ENCODE results near the gene SMYD4.
"Not testable (repeated sequence)": the region's sequence is repeated elsewhere in the genome, so short reads cannot be mapped to it uniquely, and the experiment has no call there.

SMYD4 gene

DNA sequence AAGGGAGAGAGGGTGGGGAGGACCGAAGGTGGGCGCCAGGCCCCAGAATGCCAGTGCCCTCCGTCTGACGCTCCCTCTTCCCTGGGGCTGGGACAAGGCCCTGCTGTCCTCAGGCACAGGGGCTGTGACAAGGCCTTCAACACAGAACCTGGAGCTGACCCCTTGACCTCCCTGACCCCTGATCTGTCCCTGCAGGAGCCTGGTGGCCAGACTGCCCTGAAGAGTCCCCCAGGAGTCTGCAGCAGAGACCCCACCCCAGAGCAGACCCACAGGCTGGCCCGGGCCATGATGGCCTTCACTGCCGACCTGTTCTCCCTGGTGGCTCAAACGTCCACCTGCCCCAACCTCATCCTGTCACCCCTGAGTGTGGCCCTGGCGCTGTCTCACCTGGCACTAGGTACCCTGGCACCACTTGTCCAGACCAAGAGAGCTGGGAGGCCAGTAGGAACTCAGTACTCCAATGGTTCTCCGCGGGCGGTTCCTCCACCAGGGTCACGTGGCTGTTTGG, 84.1 kb downstream of the SMYD4 start:
- ATAC-seq (replicated peaks): no peak
- DNase-seq: no peak
- no peaks in the 10 kb centered on the region for H3K4me1 Mint-ChIP-seq
- no peak overlapping the region for H3K4me3 Mint-ChIP-seq
- no peak overlapping the region for H3K27ac Mint-ChIP-seq
- H3K9me3 Mint-ChIP-seq: no peaks in the 10 kb centered on the region
- no peaks in the 10 kb centered on the region for H3K27me3 Mint-ChIP-seq
- no peaks in the 10 kb centered on the region for H3K36me3 Mint-ChIP-seq

DNA sequence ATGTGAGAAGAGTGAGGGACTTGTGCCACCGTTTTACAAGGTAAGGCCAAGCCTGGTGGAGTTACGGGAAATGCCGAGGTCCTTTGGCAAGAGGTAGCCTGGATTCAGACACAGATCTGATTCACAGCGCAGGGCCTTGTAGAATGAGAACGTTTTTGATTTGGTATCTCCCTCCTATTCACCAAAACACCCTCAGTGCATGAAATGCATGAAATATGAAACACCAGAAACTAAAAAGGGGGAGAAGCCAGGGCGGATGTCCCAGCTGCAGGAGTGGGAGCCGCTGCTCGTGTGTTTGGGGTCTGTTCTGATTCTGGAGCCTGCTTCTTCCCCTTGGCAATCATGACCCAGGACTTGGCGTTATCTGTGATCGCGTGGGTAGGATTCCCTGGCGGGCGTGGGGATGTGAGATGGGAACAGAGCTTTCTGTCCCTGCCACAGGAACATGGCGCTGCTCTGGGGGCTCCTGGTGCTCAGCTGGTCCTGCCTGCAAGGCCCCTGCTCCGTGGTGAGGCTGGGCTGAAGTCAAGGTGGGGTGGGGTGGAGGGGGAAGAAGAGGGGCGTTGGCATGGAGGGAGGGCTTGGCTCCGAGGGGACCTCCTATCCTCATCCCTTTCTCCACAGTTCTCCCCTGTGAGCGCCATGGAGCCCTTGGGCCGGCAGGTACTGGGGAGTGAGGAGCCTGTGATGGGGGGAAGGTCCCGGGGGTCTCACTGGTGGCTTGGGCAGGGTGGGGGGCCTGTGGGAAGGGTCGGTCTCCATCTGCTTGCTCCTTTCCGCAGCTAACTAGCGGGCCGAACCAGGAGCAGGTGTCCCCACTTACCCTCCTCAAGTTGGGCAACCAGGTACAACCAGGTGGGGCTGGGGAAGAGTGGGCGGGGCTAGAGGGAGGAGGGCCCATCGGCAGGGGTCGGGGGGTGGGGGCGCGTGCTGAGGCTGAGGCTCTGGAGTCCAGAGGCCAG, 84.9 kb downstream of the SMYD4 start:
- Mint-ChIP-seq H3K27me3 (no peaks in the 10 kb centered on the region), H3K9me3 (no peaks in the 10 kb centered on the region), H3K36me3 (no peaks in the 10 kb centered on the region), H3K4me1 (no peaks in the 10 kb centered on the region), H3K4me3 (no peak overlapping the region), H3K27ac (no peak overlapping the region)
- DNase-seq (no peak), ATAC-seq (replicated peaks) (no peak)

DNA sequence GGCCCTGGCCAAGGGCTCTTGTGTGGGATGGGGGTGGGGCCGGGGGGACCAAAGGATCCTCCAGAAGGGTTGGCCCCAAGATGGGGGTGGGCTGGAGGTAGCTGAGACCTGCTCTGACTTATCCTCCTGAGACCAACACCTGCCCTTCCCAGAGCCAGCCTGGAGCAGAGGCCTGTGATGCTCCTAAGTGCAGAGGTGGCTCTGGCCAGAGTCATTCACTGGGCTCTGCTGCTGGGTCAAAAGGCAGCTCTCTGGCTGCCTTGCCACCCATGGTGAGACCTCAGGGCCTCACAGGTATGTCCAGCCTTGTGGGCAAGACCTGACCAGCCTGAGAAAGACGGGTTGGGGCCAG, 86.6 kb downstream of the SMYD4 start:
- Mint-ChIP-seq H3K36me3 (peaks cover 6% of the 10 kb centered on the region in 2 donors), H3K4me3 (no peak overlapping the region), H3K27ac (no peak overlapping the region), H3K9me3 (peaks cover 0 to 2% of the 10 kb centered on the region in 2 donors), H3K27me3 (no peaks in the 10 kb centered on the region), H3K4me1 (no peaks in the 10 kb centered on the region)
- DNase-seq (no peak), ATAC-seq (replicated peaks) (no peak)

DNA sequence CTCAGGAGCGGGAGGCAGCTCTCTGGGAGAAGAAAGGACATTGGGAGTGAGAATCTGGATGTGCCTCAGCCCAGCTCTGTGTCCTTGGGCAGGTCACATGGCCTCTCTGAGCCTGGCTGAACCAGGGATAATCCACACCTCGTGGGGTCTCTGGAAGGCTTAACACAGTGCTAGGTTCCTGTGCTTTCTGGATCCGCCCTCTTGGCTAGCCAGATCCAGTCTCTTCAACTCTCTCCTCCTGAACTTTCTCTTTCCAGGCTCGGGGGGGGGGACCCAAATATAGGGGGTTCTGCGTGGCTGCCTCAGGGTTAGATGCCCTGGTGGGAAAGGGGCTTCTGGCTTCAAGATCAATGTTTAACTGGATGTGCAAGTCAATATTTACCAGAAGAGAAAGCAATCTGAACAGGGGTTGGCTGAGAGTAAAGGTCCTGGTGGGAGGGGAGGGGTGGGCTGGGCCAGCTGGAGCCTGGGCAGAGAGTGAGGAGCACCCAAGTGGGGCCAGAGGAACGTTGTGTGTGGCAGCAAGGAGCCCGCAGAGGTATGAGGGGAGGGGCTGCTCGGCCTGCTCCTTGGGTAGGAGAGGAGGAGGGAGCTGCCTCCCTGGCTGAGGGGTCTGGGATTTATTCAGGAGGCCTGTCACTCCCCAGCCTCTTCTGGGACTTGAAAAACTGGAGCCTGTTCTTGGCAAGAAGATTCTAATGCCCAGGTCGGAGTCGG, 87.2 kb downstream of the SMYD4 start, which contains the start of gene SERPINF2:
SERPINF2 (plus strand) TSS at position 501 of the 717 bp plus-strand sequence. CDS start 2,125 bp downstream, outside the sequence.
- H3K27ac Mint-ChIP-seq: peak within 1 kb of the TSS; percentile 47
- no peak for ATAC-seq (replicated peaks)
- H3K27me3 Mint-ChIP-seq: no peaks in the 10 kb centered on the region
- DNase-seq: no peak
- H3K4me3 Mint-ChIP-seq: no peak within 1 kb of the TSS
- H3K4me1 Mint-ChIP-seq: no peaks in the 10 kb centered on the region
- H3K9me3 Mint-ChIP-seq: peaks cover 0 to 2% of the 10 kb centered on the region in 2 donors
- H3K36me3 Mint-ChIP-seq: peaks cover 11% of the 10 kb centered on the region in 2 donors

DNA sequence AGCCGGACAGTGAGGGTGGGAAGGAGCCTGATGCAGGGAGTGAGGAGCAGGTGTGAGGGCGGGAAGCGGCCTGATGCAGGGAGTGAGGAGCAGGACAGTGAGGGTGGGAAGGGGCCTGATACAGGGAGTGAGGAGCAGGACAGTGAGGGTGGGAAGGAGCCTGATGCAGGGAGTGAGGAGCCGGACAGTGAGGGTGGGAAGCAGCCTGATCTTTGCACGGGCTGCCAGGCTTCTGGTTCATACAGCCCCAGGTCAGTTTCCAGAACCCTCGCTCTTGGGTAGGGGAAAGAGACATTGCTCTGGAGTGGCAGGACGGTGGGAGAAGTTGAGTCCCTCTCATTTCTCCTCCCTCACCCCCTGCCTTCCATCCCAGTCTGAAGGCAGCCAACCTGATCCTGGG, 87.8 kb downstream of the SMYD4 start:
- not testable (repeated sequence) for DNase-seq; H3K27me3 Mint-ChIP-seq; H3K4me3 Mint-ChIP-seq; H3K9me3 Mint-ChIP-seq; ATAC-seq (replicated peaks); H3K27ac Mint-ChIP-seq; H3K4me1 Mint-ChIP-seq
- H3K36me3 Mint-ChIP-seq: peaks cover 17 to 18% of the 10 kb centered on the region in 2 donors

DNA sequence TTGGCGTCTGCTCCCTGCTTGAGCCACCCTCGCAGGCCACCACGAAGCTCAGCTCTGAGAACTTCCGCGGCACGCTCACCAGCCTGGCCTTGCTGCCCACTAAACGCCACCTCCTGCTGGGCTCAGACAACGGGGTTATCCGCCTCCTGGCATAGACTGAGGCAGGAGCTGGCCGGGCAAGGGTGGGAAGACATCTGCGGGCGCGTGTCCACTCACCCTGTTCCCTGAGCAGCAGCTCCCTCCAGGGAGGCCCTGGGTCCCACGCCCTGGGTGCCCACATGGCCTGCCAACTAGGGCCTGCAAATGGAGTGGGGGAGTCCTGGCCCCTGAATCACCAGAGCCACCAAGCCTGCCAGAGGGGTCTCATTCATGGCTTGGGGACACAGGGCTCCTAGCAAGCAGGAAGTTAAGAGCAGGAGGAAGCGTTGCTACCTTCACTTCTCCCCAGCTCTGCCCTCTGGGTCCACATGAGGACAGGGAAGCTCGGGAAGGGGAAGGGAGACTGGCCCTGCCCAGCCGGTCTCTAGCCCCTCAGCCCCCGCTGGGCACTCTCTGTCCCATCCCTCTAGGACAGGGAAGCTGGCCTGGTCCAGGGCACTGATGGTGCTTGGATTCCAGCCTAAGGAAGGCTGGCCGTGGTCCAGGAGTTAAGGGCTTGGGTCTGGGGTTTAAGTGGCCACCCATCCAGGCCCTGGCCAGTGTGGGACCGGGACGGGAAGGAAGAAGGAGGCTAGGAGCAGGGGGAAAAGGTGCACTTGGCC, 92.0 kb downstream of the SMYD4 start:
- Mint-ChIP-seq H3K36me3 (peaks cover 37 to 44% of the 10 kb centered on the region in 2 donors), H3K27me3 (no peaks in the 10 kb centered on the region), H3K27ac (no peak overlapping the region), H3K9me3 (peaks cover 0 to 2% of the 10 kb centered on the region in 2 donors), H3K4me1 (peaks cover 17 to 41% of the 10 kb centered on the region in 2 donors), H3K4me3 (no peak overlapping the region)
- no peak for ATAC-seq (replicated peaks)
- no peak for DNase-seq

DNA sequence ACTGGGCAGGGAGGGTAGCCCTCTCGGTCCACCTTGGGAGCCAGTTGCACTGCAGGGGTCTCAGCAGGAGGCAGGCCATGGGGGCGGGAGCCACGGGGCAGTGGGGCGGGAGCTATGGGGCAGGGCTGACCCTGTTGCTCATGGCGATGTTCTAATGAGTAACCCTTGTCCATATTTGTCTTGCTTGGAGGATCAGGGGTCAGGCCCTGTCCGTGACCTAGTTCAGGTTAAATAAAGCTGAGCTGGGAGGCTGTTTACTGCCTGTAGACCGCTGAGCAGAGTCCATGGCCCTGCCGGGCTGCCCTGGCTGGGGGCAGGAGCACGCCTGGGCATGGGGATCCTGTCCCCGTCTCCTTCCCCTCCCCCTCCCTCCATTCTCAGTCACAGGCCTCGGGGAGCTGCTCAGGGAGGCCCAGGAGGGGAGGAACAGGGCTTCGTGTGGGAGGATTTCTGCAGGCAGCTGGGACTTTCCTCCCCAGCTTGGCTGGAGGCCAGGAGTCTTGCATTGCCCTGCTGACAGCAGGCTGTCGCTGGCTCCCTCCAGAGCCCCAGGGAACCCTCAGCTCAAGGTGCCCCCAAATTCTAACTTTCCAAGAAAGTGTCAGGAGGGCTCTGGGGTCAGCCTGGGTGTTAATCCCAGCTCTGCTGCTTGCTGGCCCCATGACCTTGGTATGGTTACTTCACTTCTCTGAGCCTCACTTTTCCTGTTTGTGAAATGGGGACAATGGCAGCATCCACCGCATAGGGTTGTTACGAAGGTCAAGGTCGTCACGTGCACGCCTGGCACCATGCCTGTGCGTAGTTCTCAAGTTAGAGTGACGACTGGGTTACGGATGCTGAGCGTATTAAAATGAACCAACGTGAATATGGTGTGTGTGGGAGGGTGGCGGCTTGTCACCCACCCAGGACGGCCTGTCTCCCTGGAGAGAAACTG, 93.1 kb downstream of the SMYD4 start:
- Mint-ChIP-seq H3K27me3 (no peaks in the 10 kb centered on the region), H3K36me3 (peaks cover 37 to 47% of the 10 kb centered on the region in 2 donors), H3K4me1 (peaks cover 20 to 48% of the 10 kb centered on the region in 2 donors), H3K4me3 (peak overlapping the region in 1 of 2 donors; percentile 50), H3K9me3 (peaks cover 0 to 2% of the 10 kb centered on the region in 2 donors), H3K27ac (peak overlapping the region; percentile 69)
- peak; percentile 48 for DNase-seq
- peak; percentile 54 to 66 for ATAC-seq (replicated peaks)

DNA sequence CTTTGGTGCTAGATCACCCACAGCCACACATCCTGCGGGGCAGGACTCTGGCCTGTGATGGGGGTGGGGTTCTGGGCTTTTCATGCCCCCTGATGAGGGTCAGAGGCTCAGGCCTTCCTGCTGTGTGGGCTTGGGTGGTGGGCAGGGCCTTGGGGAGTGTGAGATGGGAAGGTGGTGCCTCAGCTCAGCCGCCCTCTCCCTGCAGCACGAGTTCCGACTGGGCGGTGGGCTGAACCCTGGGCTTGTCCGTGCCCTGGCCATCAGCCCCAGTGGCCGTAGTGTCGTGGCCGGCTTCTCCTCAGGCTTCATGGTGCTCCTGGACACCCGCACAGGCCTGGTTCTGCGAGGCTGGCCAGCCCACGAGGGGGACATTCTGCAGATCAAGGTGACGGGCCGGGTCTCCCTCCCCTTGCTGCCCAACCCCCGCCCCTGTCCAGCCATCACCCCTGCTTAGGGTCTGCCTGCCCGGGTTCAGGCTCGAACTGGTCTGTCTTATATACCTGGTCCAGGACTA, 93.8 kb downstream of the SMYD4 start:
- Mint-ChIP-seq H3K36me3 (peaks cover 37 to 50% of the 10 kb centered on the region in 2 donors), H3K27me3 (no peaks in the 10 kb centered on the region), H3K4me1 (peaks cover 22 to 48% of the 10 kb centered on the region in 2 donors), H3K4me3 (no peak overlapping the region), H3K9me3 (peaks cover 0 to 2% of the 10 kb centered on the region in 2 donors), H3K27ac (no peak overlapping the region)
- DNase-seq (no peak), ATAC-seq (replicated peaks) (no peak)

DNA sequence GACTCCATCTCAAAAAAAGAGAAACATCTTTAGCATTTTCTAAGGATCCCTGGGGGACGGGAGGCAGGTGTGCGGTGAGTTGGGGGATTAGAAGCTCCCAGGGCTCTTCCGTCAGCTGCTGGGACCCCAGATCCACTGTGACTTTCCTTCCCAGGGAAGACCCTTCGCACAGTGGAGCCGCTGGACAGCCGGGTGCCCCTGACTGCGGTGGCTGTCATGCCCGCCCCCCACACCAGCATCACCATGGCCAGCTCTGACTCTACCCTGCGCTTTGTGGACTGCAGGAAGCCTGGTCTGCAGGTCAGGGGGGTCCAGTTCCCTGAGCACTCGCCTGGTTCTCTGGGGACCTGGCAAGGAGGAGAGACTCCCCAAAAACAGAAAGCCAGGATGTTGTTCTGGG, 94.3 kb downstream of the SMYD4 start:
- Mint-ChIP-seq H3K27ac (no peak overlapping the region), H3K9me3 (peaks cover 0 to 2% of the 10 kb centered on the region in 2 donors), H3K4me1 (peaks cover 22 to 48% of the 10 kb centered on the region in 2 donors), H3K27me3 (no peaks in the 10 kb centered on the region), H3K36me3 (peaks cover 37 to 50% of the 10 kb centered on the region in 2 donors), H3K4me3 (no peak overlapping the region)
- ATAC-seq (replicated peaks) (no peak), DNase-seq (no peak)

DNA sequence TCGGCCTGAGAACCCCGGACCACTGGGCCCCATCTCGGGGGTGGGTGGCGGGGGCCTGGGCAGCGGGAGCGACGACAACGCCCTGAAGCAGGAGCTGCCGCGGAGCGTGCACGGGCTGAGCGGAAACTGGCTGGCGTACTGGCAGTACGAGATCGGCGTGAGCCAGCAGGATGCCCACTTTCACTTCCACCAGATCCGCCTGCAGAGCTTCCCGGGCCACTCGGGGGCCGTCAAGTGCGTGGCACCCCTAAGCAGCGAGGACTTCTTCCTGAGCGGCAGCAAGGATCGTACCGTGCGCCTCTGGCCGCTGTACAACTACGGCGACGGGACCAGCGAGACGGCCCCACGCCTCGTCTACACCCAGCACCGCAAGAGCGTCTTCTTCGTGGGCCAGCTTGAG, 95.9 kb downstream of the SMYD4 start:
- H3K27ac Mint-ChIP-seq: no peak overlapping the region
- H3K9me3 Mint-ChIP-seq: peaks cover 0 to 2% of the 10 kb centered on the region in 2 donors
- no peak overlapping the region for H3K4me3 Mint-ChIP-seq
- DNase-seq (no peak), ATAC-seq (replicated peaks) (no peak)
- H3K27me3 Mint-ChIP-seq: no peaks in the 10 kb centered on the region
- H3K36me3 Mint-ChIP-seq: peaks cover 42 to 60% of the 10 kb centered on the region in 2 donors
- peaks cover 29 to 61% of the 10 kb centered on the region in 2 donors for H3K4me1 Mint-ChIP-seq

DNA sequence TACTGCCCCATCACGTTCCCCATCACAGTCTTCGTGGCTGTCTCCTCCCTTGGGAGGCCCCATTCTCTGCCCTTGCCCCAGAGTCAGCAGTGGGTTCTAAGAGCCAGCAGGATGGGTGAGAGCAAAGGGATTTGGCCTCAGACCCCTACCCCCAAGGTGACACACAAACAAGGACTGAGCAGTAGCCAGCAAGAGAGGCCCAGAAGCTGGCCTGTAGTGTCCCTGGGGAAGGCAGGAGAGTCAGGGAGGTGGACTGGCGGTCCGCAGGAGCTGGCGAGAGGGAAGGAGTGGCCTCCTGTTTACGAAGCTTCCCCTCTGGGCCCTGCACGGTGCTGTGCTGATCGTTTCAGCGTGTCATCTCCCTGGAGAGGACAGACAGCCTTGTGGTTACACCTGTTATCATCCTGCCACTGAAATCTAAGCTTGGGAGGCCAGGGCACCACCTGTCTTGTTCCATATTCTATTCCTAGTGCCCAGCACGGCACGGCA, 96.8 kb downstream of the SMYD4 start:
- Mint-ChIP-seq H3K9me3 (no peaks in the 10 kb centered on the region), H3K4me1 (peaks cover 33 to 70% of the 10 kb centered on the region in 2 donors), H3K36me3 (peaks cover 40 to 59% of the 10 kb centered on the region in 2 donors), H3K4me3 (peak overlapping the region; percentile 34 to 56), H3K27me3 (no peaks in the 10 kb centered on the region), H3K27ac (peak overlapping the region; percentile 69)
- peak; percentile 47 for DNase-seq
- peak; percentile 84 to 88 for ATAC-seq (replicated peaks)

DNA sequence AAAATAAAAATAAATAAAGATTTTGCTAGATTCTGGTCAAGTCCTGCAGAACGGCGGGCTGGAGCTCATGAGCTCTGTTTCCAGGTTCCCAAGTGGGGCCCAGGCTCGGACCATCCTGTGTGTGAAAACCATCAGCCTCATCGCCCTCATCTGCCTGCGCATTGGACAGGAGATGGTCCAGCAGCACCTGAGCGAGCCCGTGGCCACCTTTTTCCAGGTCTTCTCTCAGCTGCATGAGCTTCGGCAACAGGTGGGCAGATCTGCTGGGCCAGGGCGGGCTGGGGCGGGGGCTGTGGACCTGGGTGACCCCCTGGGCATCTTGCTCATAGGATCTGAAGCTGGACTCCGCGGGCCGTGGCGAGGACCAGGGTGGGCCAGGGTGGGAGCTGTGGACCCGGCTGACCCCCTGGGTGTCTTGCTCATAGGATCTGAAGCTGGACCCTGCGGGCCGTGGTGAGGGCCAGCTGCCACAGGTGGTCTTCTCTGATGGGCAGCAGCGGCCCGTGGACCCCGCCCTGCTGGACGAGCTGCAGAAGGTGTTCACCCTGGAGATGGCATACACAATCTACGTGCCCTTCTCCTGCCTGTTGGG, 97.4 kb downstream of the SMYD4 start:
- H3K9me3 Mint-ChIP-seq: no peaks in the 10 kb centered on the region
- peaks cover 33 to 73% of the 10 kb centered on the region in 2 donors for H3K4me1 Mint-ChIP-seq
- H3K36me3 Mint-ChIP-seq: peaks cover 37 to 56% of the 10 kb centered on the region in 2 donors
- no peaks in the 10 kb centered on the region for H3K27me3 Mint-ChIP-seq
- peak overlapping the region in 1 of 2 donors; percentile 56 for H3K4me3 Mint-ChIP-seq
- DNase-seq (no peak), ATAC-seq (replicated peaks) (no peak)
- peak overlapping the region; percentile 69 for H3K27ac Mint-ChIP-seq
